Tibial nerve (tissue), 4 donors: Measurements from ENCODE around the gene ETV2. TPM values are rescaled to one million over a fixed set of nuclear protein-coding genes. Genes with fewer than 3 reads are reported as not detected.

Experiments used
- DNase-seq, 2 donors: peaks; one replicate each; pipeline ENCODE4 v3.0.0-alpha.2; 2019; ENCODE audit warnings: low spot score in 2 of 2
- H3K27ac ChIP-seq, 4 donors: fragments of 200-600 bp; sonication (generic) in 3 of 4; one replicate each; pipeline ENCODE4 v1.5.1; 2017 to 2019; ENCODE audit warnings: mild to moderate bottlenecking in 1 of 4
- H3K27me3 ChIP-seq, 2 donors: fragments of 200-600 bp; sonication (generic) in 1 of 2; one replicate each; pipeline versions ENCODE4 v1.5.1 to v1.6.0; 2017 to 2019
- H3K36me3 ChIP-seq, 3 donors: fragments of 200-600 bp; sonication (generic); one replicate each; pipeline ENCODE4 v1.5.1; 2018 to 2019
- H3K4me1 ChIP-seq, 4 donors: fragments of 200-600 bp; sonication (generic) in 3 of 4; one replicate each; pipeline ENCODE4 v1.5.1; 2017 to 2019
- H3K4me3 ChIP-seq, 4 donors: fragments of 200-600 bp; sonication (generic) in 3 of 4; one replicate each; pipeline ENCODE4 v1.5.1; 2017 to 2019; ENCODE audit warnings: mild to moderate bottlenecking in 1 of 4, moderate library complexity in 1 of 4
- H3K9me3 ChIP-seq, 4 donors: fragments of 200-600 bp; sonication (generic) in 3 of 4; one replicate each; pipeline ENCODE4 v1.5.1; 2017 to 2019
- EP300 ChIP-seq, 2 donors: sonication (generic); formaldehyde crosslinking; IDR thresholded peaks; one replicate each; pipeline ENCODE4 v1.6.1; 2017; ENCODE audit warnings: antibody characterized with exemption in 2 of 2, mild to moderate bottlenecking in 1 of 2
- POLR2A ChIP-seq, 2 donors: fragments of 450-650 bp; IDR thresholded peaks; one replicate each; pipeline ENCODE4 v1.6.1; 2017; ENCODE audit warnings: antibody characterized with exemption in 2 of 2, mild to moderate bottlenecking in 2 of 2, moderate library complexity in 2 of 2
- WGBS, 2 donors: methylation state at CpG; one replicate each; pipeline ENCODE4 v1.1.5; 2018; 5-methylcytosine and 5-hydroxymethylcytosine counted together
- total RNA-seq, 4 donors: library from RNA; depleted of rRNA; stranded (reverse); fragments of >200 nt; gene quantifications; one replicate each; pipeline ENCODE4 v1.1.0, GENCODE V29; 2016
- TF ChIP-seq, protein P1 (sequence below), 5 experiments: fragments of 200-600 bp in 3 of 5; fragments of 450-650 bp in 2 of 5; sonication (generic) in 3 of 5; IDR thresholded peaks; one replicate each; pipeline ENCODE4 v1.5.1; 2016 to 2019; ENCODE audit warnings: antibody characterized with exemption in 5 of 5, mild to moderate bottlenecking in 3 of 5, moderate library complexity in 2 of 5

The ETV2 gene
- total RNA-seq, 4 donors from 2014 or later: 0.84 to 2.2 TPM; not detected in 2

DNA sequence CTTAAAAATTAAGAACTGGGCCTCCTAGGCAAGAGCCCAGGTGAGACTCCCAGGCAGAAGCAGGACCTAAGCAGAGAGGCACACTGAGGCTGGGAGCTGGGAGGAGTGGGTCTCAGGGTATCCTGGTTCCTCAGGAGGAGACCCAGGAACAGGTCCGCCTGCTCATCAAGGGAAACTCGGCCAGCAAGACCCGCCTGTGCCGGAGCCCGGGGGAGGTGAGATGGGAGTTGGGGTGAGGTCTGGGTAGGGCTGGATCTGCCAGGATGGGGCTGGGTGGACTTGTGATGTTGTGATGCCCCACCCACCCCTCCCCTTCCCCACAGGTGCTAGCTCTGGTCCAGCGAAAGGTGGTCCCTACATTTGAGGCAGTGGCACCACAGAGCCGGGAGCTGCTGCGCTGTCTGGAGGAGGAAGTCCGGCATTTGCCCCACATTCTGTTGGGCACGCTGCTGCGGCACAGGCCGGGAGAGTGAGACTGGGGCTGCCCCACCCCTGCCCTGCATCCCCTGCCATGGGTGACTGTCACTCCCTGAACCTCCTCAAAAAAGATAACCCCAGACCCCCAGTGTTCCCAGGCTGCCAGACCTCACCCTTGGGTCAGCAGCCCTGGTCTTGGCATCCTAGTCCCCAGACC lies 22.1 kb upstream of the ETV2 start:
- peaks cover 0 to 72% (median 0%) of the 10 kb centered on the region in 3 donors for H3K36me3 ChIP-seq
- no peaks in the 10 kb centered on the region for H3K9me3 ChIP-seq
- TF ChIP-seq EP300 (IDR thresholded peaks at IDR 0.05): no peak
- no peak for TF ChIP-seq POLR2A (IDR thresholded peaks at IDR 0.05)
- TF ChIP-seq, protein P1, sequence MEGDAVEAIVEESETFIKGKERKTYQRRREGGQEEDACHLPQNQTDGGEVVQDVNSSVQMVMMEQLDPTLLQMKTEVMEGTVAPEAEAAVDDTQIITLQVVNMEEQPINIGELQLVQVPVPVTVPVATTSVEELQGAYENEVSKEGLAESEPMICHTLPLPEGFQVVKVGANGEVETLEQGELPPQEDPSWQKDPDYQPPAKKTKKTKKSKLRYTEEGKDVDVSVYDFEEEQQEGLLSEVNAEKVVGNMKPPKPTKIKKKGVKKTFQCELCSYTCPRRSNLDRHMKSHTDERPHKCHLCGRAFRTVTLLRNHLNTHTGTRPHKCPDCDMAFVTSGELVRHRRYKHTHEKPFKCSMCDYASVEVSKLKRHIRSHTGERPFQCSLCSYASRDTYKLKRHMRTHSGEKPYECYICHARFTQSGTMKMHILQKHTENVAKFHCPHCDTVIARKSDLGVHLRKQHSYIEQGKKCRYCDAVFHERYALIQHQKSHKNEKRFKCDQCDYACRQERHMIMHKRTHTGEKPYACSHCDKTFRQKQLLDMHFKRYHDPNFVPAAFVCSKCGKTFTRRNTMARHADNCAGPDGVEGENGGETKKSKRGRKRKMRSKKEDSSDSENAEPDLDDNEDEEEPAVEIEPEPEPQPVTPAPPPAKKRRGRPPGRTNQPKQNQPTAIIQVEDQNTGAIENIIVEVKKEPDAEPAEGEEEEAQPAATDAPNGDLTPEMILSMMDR (IDR thresholded peaks at IDR 0.05): no peak
- DNase-seq: no peak
- 95 to 97% methylated on average over 9 of the region's 12 CpGs for WGBS, 2 donors
- no peak overlapping the region for H3K27ac ChIP-seq
- H3K27me3 ChIP-seq: no peaks in the 10 kb centered on the region
- no peak overlapping the region for H3K4me3 ChIP-seq
- no peaks in the 10 kb centered on the region for H3K4me1 ChIP-seq

DNA sequence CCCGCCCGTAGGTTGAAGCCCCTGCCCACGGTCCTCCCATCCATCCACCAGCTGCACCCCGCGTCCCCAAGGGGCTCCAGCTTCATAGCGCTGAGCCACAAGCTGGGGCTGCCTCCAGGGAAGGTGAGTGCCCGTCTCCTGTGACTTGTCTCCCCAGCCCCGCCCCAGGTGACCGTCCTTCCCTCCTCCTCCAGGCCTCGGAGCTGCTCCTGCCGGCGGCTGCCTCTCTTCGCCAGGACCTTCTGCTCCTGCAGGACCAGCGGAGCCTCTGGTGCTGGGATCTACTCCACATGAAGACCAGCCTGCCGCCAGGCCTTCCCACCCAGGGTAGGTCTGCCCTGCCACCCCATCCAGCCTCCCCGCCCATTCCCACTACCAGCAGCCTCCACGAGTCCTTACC lies 21.5 kb upstream of the ETV2 start:
- no peaks in the 10 kb centered on the region for H3K27me3 ChIP-seq
- TF ChIP-seq, protein P1 (IDR thresholded peaks at IDR 0.05): no peak
- TF ChIP-seq EP300 (IDR thresholded peaks at IDR 0.05) (no peak), POLR2A (IDR thresholded peaks at IDR 0.05) (no peak)
- no peak overlapping the region for H3K4me3 ChIP-seq
- no peaks in the 10 kb centered on the region for H3K9me3 ChIP-seq
- 91 to 93% methylated on average over 17 of the region's 17 CpGs for WGBS, 2 donors
- DNase-seq: no peak
- no peaks in the 10 kb centered on the region for H3K4me1 ChIP-seq
- H3K27ac ChIP-seq: no peak overlapping the region
- peaks cover 0 to 68% (median 0%) of the 10 kb centered on the region in 3 donors for H3K36me3 ChIP-seq

DNA sequence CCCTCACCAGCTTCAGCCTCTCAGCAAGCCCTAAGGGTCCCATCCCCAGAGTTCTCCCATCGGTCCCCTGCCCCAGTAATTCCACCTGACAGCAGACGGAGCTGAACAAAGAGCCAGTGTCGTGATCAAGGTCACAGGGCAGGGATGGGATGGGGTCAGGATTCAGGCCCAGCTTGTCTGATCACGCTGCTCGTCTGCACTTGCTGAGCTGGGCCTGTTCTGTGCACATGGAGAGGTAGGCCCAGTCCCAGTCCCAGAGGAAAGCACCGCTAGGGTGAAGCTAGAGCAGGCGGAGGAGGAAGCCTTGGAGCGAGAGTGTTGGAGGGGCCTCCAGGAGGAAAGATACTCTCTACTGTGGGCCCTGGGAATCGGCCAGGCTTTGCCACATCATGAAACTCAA lies 19.8 kb upstream of the ETV2 start:
- Histone ChIP-seq H3K27me3 (no peaks in the 10 kb centered on the region), H3K4me1 (no peaks in the 10 kb centered on the region), H3K36me3 (peaks cover 0 to 52% (median 0%) of the 10 kb centered on the region in 3 donors), H3K4me3 (no peak overlapping the region), H3K9me3 (no peaks in the 10 kb centered on the region), H3K27ac (no peak overlapping the region)
- DNase-seq: no peak
- TF ChIP-seq EP300 (IDR thresholded peaks at IDR 0.05) (no peak), POLR2A (IDR thresholded peaks at IDR 0.05) (no peak)
- TF ChIP-seq, protein P1 (IDR thresholded peaks at IDR 0.05): no peak
- 76 to 88% methylated on average over 9 of the region's 9 CpGs for WGBS, 2 donors

DNA sequence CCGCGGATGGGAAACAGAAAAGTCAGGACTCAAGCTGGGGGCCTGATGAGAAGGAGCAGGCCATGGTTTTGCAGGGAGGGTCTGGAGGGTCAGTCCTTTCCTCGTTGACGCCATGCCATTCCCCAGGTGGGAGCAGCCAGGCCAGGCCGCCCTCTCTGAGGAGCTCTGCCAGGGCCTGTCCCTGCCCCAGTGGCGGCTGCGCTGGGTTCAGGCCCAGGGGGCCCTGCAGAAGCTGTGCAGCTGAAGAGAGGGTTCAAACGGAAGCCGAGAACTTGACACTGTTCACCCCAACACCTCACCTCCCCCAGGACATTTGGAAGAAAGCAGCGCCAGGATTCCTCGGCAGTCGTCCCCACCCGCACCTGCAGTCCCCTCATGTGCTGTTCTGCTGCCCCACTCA lies 18.8 kb upstream of the ETV2 start:
- DNase-seq: no peak
- Histone ChIP-seq H3K9me3 (no peaks in the 10 kb centered on the region), H3K27ac (no peak overlapping the region), H3K27me3 (no peaks in the 10 kb centered on the region), H3K4me1 (peaks cover 0 to 6% (median under 1%) of the 10 kb centered on the region in 4 donors), H3K4me3 (no peak overlapping the region), H3K36me3 (peaks cover 0 to 42% (median 0%) of the 10 kb centered on the region in 3 donors)
- 87 to 89% methylated on average over 12 to 13 of the region's 13 CpGs for WGBS, 2 donors
- TF ChIP-seq, protein P1 (IDR thresholded peaks at IDR 0.05): no peak
- no peak for TF ChIP-seq POLR2A (IDR thresholded peaks at IDR 0.05)
- TF ChIP-seq EP300 (IDR thresholded peaks at IDR 0.05): no peak

DNA sequence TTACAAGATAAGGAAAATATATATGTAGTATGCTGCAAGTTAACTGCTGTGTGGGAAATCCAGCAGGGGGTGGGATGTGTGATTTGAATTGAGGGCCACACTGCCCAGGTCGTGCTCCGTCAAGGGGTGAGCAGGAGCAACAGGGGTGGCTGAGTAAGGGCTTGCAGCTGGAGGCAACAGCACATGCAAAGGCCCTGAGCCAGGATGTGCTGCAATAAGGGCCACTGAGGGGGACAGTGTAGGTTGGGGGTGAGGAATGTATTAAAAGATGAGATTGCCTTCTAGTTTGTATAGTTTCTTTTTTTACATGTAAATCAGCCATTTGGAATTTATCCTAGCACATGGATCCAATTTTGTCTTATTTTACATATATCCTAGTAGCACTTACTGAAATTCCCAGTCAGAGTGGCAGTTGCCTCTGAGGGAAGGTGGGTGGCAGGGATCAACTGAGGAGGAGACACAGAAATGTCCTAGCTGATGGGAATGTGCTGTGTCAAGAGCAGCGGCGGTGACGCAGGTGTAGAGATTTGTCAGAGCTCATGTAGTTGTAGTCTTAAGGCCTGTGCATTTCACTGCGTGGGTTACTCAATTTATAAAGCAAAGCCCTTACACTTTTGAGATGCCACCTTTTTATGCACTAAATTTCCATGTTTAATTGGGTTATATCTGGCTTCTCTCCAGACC lies 18.1 kb upstream of the ETV2 start:
- no peak for TF ChIP-seq EP300 (IDR thresholded peaks at IDR 0.05)
- TF ChIP-seq, protein P1 (IDR thresholded peaks at IDR 0.05): no peak
- 88 to 89% methylated on average over 6 of the region's 6 CpGs for WGBS, 2 donors
- Histone ChIP-seq H3K9me3 (no peaks in the 10 kb centered on the region), H3K4me3 (no peak overlapping the region), H3K27me3 (no peaks in the 10 kb centered on the region), H3K36me3 (peaks cover 0 to 34% (median 0%) of the 10 kb centered on the region in 3 donors), H3K4me1 (peaks cover 0 to 12% (median 3%) of the 10 kb centered on the region in 4 donors), H3K27ac (no peak overlapping the region)
- DNase-seq: no peak
